K562 (cell line): ENCODE results near the gene GTPBP2. TPM values are rescaled to one million over a fixed set of nuclear protein-coding genes. Genes with fewer than 3 reads are reported as not detected.

Experiments
- ARID2 ChIP-seq: fragments of 450-650 bp; IDR thresholded peaks from 2 replicates; pipeline ENCODE4 v1.6.1; 2017; ENCODE audit warnings: antibody characterized with exemption, mild to moderate bottlenecking
- BDP1 ChIP-seq: IDR thresholded peaks from 3 replicates; pipeline ENCODE4 v1.6.1; 2011; ENCODE audit not compliant: insufficient read length, insufficient read depth
- ESRRA ChIP-seq: fragments of 450-650 bp; IDR thresholded peaks from 2 replicates; pipeline ENCODE4 v1.6.1; 2014; ENCODE audit warnings: low read depth, mild to moderate bottlenecking, moderate library complexity, borderline replicate concordance
- ETV5 ChIP-seq: sonication (generic); formaldehyde crosslinking; IDR thresholded peaks from 2 replicates; pipeline ENCODE4 v1.4.0; 2020; ENCODE audit warnings: low read depth, mild to moderate bottlenecking, missing genetic modification reagents
- HCFC1 ChIP-seq: IDR thresholded peaks from 2 replicates; pipeline ENCODE4 v1.6.1; 2012; ENCODE audit warnings: low read depth, low read length, improper control_type of control experiment
- JUND ChIP-seq, 2 experiments: IDR thresholded peaks; 2 replicates in 1 of 2; 3 replicates in 1 of 2; pipeline ENCODE4 v1.6.1; 2011; ENCODE audit warnings: borderline replicate concordance in 2 of 2, low read depth in 2 of 2, low read length in 2 of 2, improper control_type of control experiment in 1 of 2, missing biosample characterization in 1 of 2, missing genetic modification characterization in 1 of 2, missing genetic modification reagents in 1 of 2
- MIER1 ChIP-seq: fragments of 450-650 bp; IDR thresholded peaks from 2 replicates; pipeline ENCODE4 v1.6.1; 2016; ENCODE audit warnings: antibody characterized with exemption, mild to moderate bottlenecking, low read depth
- MYC ChIP-seq, 2 experiments: fragments of 250-450 bp in 1 of 2; sonication (Bioruptor Pico) in 1 of 2; IDR thresholded peaks; 2 replicates each; pipeline versions ENCODE4 v1.5.1 to v1.6.1; 2012 to 2021; ENCODE audit warnings: low read depth in 2 of 2, borderline replicate concordance in 1 of 2, improper control_type of control experiment in 1 of 2, low read length in 1 of 2, mild to moderate bottlenecking in 1 of 2, moderate library complexity in 1 of 2
- NELFE ChIP-seq: IDR thresholded peaks from 2 replicates; pipeline ENCODE4 v1.6.1; 2011; ENCODE audit warnings: mild to moderate bottlenecking; ENCODE audit not compliant: insufficient read depth, insufficient read length
- NFIC ChIP-seq: fragments of 450-650 bp; IDR thresholded peaks from 2 replicates; pipeline ENCODE4 v1.6.1; 2017; ENCODE audit warnings: mild to moderate bottlenecking, inconsistent platforms
- PHF21A ChIP-seq: fragments of 450-650 bp; IDR thresholded peaks from 2 replicates; pipeline ENCODE4 v1.6.1; 2017; ENCODE audit warnings: low read depth, borderline replicate concordance
- RAD21 ChIP-seq, 2 experiments: fragments of 250-450 bp in 1 of 2; fragments of 450-650 bp in 1 of 2; sonication (Bioruptor Pico) in 1 of 2; formaldehyde crosslinking in 1 of 2; IDR thresholded peaks in 1 of 2; conservative IDR thresholded peaks in 1 of 2; 2 replicates each; pipeline versions ENCODE4 v1.4.0 to v1.8.0; 2020 to 2022; ENCODE audit warnings: mild to moderate bottlenecking in 2 of 2, moderate library complexity in 1 of 2
- RCOR1 ChIP-seq, 2 experiments: IDR thresholded peaks; 2 replicates each; pipeline ENCODE4 v1.6.1; 2012; ENCODE audit warnings: low read depth in 2 of 2, low read length in 2 of 2, borderline replicate concordance in 1 of 2, improper control_type of control experiment in 1 of 2
- REST ChIP-seq, 2 experiments: fragments of 450-650 bp; formaldehyde crosslinking in 1 of 2; IDR thresholded peaks; 2 replicates each; pipeline versions ENCODE4 v1.4.0 to v1.6.1; 2014 to 2020; ENCODE audit warnings: mild to moderate bottlenecking in 2 of 2, borderline replicate concordance in 1 of 2, low read depth in 1 of 2
- SMARCA4 ChIP-seq: fragments of 450-650 bp; IDR thresholded peaks from 2 replicates; pipeline ENCODE4 v1.6.1; 2016
- XRCC5 ChIP-seq: fragments of 200-400 bp; formaldehyde crosslinking; IDR thresholded peaks from 2 replicates; pipeline ENCODE4 v1.6.1; 2017; ENCODE audit warnings: low read depth, mild to moderate bottlenecking, low read length
- ZBED1 ChIP-seq: IDR thresholded peaks from 2 replicates; pipeline ENCODE4 v1.6.1; 2014
- ZFP36 ChIP-seq: fragments of 150-350 bp; IDR thresholded peaks from 2 replicates; pipeline ENCODE4 v1.6.1; 2018; ENCODE audit warnings: low read length, low read depth; ENCODE audit not compliant: partially characterized antibody
- ZNF384 ChIP-seq: IDR thresholded peaks from 2 replicates; pipeline ENCODE4 v1.6.1; 2012; ENCODE audit warnings: low read depth, low read length, improper control_type of control experiment
- ZSCAN29 ChIP-seq: fragments of 450-650 bp; IDR thresholded peaks from 2 replicates; pipeline ENCODE4 v1.6.1; 2017
- polyA plus RNA-seq, 8 experiments: library from polyadenylated mRNA; depleted of rRNA in 4 of 8; stranded (reverse) in 5 of 8; unstranded in 3 of 8; fragments of >200 nt; fragmentation: Nextera tagmentation in 2 of 8; fragmentation: Illumina TruSeq in 1 of 8; extraction: Ambion mirVana in 2 of 8; extraction: Trizol in 1 of 8; gene quantifications; 2 replicates each; pipeline versions ENCODE4 v1.2.1 to v1.2.3, GENCODE V29; 2011 to 2014; ENCODE audit warnings: inconsistent platforms in 1 of 8, missing spikeins in 1 of 8
- total RNA-seq, 7 experiments: library from RNA; depleted of rRNA in 6 of 7; stranded (reverse); fragments of >200 nt in 6 of 7; fragmentation: Illumina TruSeq in 2 of 7; extraction: Trizol in 2 of 7; gene quantifications; 2 replicates each; pipeline versions ENCODE4 v1.2.1 to v1.2.3, GENCODE V29; 2011 to 2021; ENCODE audit warnings: low replicate concordance in 1 of 7

Gene GTPBP2
- total and polyA plus RNA-seq, 9 of the 15 experiments (the other 6 are each of a cell fraction or from before 2014, with no cell fraction given), result 48.4 to 196 (median 111) TPM

GRCh38 chr6:43608310-43608763 is 20.7 kb downstream of the GTPBP2 start (continued):
- peak; percentile 24 for TF ChIP-seq ZFP36
- TF ChIP-seq MIER1, result no peak
- TF ChIP-seq ARID2, result 0 out of 2 replicates have a peak, but pooled peaks have one; percentile 39
- TF ChIP-seq ZSCAN29, result no peak
- TF ChIP-seq HCFC1, result 0 out of 2 replicates have a peak, but pooled peaks have one; percentile 22
- TF ChIP-seq ESRRA, result 0 out of 2 replicates have a peak, but pooled peaks have one; percentile 11
- 0 out of 2 replicates have a peak, but pooled peaks have one; percentile 21 for TF ChIP-seq SMARCA4
- 0 out of 4 replicates have a peak, but pooled peaks of 1 of the 2 experiments have one; percentile 48 for TF ChIP-seq RCOR1 (IDR thresholded peaks at IDR 0.05; ENCODE audit: borderline replicate concordance in 1 of 2, low read depth in 2 of 2, low read length in 2 of 2)
- TF ChIP-seq JUND (IDR thresholded peaks at IDR 0.05; ENCODE audit: borderline replicate concordance, low read depth, low read length), result no peak
- 0 out of 3 replicates have a peak, but pooled peaks have one; percentile 27 for TF ChIP-seq JUND (tag; IDR thresholded peaks at IDR 0.05; ENCODE audit: borderline replicate concordance, low read depth, low read length)
- no peak for TF ChIP-seq ETV5 (CRISPR knock-in tag)
- no peak for TF ChIP-seq MYC (IDR thresholded peaks at IDR 0.05; ENCODE audit: low read depth, low read length)
- TF ChIP-seq MYC (CRISPR knock-in tag; IDR thresholded peaks at IDR 0.05; ENCODE audit: borderline replicate concordance, low read depth), result no peak
- TF ChIP-seq PHF21A, result no peak
- TF ChIP-seq REST (IDR thresholded peaks at IDR 0.05; ENCODE audit: borderline replicate concordance), result peak; percentile 55; the same call in 1 of the 2 replicates
- no peak for TF ChIP-seq REST (CRISPR knock-in tag; IDR thresholded peaks at IDR 0.05; ENCODE audit: low read depth)
- no peak for TF ChIP-seq BDP1
- no peak for TF ChIP-seq ZBED1
- peak; percentile 75 to 81 for TF ChIP-seq RAD21 (CRISPR knock-in tag; conservative IDR thresholded peaks at IDR 0.05 in 1 of 2, IDR thresholded peaks at IDR 0.05 in 1 of 2)
- peak; percentile 18; the same call in 1 of the 2 replicates for TF ChIP-seq NFIC
- TF ChIP-seq ZNF384, result peak; percentile 92
- TF ChIP-seq XRCC5, result peak; percentile 82
- no peak for TF ChIP-seq NELFE
